GM13977 (cell line): ENCODE measurements around the gene HS1BP3.

Experiments
- DNase-seq: peaks from one replicate; pipeline ENCODE4 v3.0.0; 2012; ENCODE audit warnings: low spot score
- CTCF ChIP-seq: IDR thresholded peaks from 2 replicates; pipeline ENCODE4 v1.5.1; 2012; ENCODE audit warnings: mild to moderate bottlenecking, control low read depth; ENCODE audit not compliant: insufficient read depth; ENCODE audit errors: extremely low read depth, missing control alignments
- in situ Hi-C: fragments of 300-500 bp; cut with MboI; formaldehyde crosslinking; loops from one replicate; pipeline ENCODE4 v1.12.0; 2022; ENCODE audit warnings: low sequenced_read_pairs, low pct_unique_long_range_greater_than_20kb, mixed read lengths, inconsistent platforms; ENCODE audit not compliant: unreplicated experiment

Gene HS1BP3

GRCh38 chr2:20624156-20624883 lies 26.6 kb downstream of the HS1BP3 start:
- in situ Hi-C loops, result no loop called here
- TF ChIP-seq CTCF, result no peak

GRCh38 chr2:20623741-20624155 lies 27.1 kb downstream of the HS1BP3 start:
- DNase-seq, result no peak

More at GRCh38 chr2:20624156-20624883, 26.6 kb downstream of the HS1BP3 start:
- DNase-seq, result no peak

GRCh38 chr2:20623241-20623640 lies 27.7 kb downstream of the HS1BP3 start:
- no peak for TF ChIP-seq CTCF
- in situ Hi-C loops, result no loop called here
- no peak for DNase-seq

More at GRCh38 chr2:20623741-20624155, 27.1 kb downstream of the HS1BP3 start:
- TF ChIP-seq CTCF, result no peak
- in situ Hi-C loops, result no loop called here

GRCh38 chr2:20622731-20623130 lies 28.2 kb downstream of the HS1BP3 start:
- no peak for TF ChIP-seq CTCF

GRCh38 chr2:20622296-20622686 lies 28.6 kb downstream of the HS1BP3 start:
- no peak for DNase-seq
- in situ Hi-C loops, result no loop called here
- no peak for TF ChIP-seq CTCF

More at GRCh38 chr2:20622731-20623130, 28.2 kb downstream of the HS1BP3 start:
- in situ Hi-C loops, result no loop called here
- no peak for DNase-seq

GRCh38 chr2:20621366-20622295 lies 29.3 kb downstream of the HS1BP3 start:
- DNase-seq, result no peak
- TF ChIP-seq CTCF, result no peak
- in situ Hi-C loops, result no loop called here
